Stimulated activated CD8-positive, alpha-beta memory T cell treated with anti-CD3 and anti-CD28 coated beads, Interleukin-7, amount 100 ng/mL, for 48 hours (primary cell): Measurements from ENCODE around the gene MEGF6.

ENCODE experiments used
- DNase-seq, 2 donors: peaks; one replicate each; pipeline ENCODE4 v3.0.0-alpha.2; 2020; ENCODE audit warnings: low read depth in 1 of 2; ENCODE audit errors: extremely low read depth in 1 of 2

MEGF6 gene

GRCh38 chr1:3510136-3510955, 101.0 kb downstream of the MEGF6 start:
- DNase-seq, result no peak

- DNase-seq, result no peak
These were observed 101.6 kb downstream of the MEGF6 start for GRCh38 chr1:3509721-3510120.

- DNase-seq, result no peak
These were observed 102.4 kb downstream of the MEGF6 start for GRCh38 chr1:3508757-3509415.

GRCh38 chr1:3507636-3508275, 103.6 kb downstream of the MEGF6 start:
- no peak for DNase-seq

GRCh38 chr1:3506943-3507342, 104.4 kb downstream of the MEGF6 start:
- no peak for DNase-seq

GRCh38 chr1:3506041-3506440, 105.3 kb downstream of the MEGF6 start:
- no peak for DNase-seq

GRCh38 chr1:3505161-3505560, 106.1 kb downstream of the MEGF6 start:
- no peak for DNase-seq

GRCh38 chr1:3504822-3505153, 106.5 kb downstream of the MEGF6 start:
- no peak for DNase-seq

- no peak for DNase-seq
These were observed 107.0 kb downstream of the MEGF6 start for GRCh38 chr1:3504151-3504821.

GRCh38 chr1:3503525-3503886, 107.8 kb downstream of the MEGF6 start:
- no peak for DNase-seq

GRCh38 chr1:3502641-3503524, 108.4 kb downstream of the MEGF6 start:
- DNase-seq, result no peak

GRCh38 chr1:3501856-3502640, 109.3 kb downstream of the MEGF6 start:
- no peak for DNase-seq

GRCh38 chr1:3501437-3501836, 109.9 kb downstream of the MEGF6 start:
- no peak for DNase-seq

- DNase-seq, result no peak
These were observed 111.0 kb downstream of the MEGF6 start for GRCh38 chr1:3500265-3500835.

GRCh38 chr1:3499611-3500010, 111.7 kb downstream of the MEGF6 start:
- DNase-seq, result no peak

GRCh38 chr1:3498986-3499385, 112.3 kb downstream of the MEGF6 start:
- no peak for DNase-seq

- no peak for DNase-seq
These were observed 112.9 kb downstream of the MEGF6 start for GRCh38 chr1:3498246-3498930.

- DNase-seq, result no peak
These were observed 113.8 kb downstream of the MEGF6 start for GRCh38 chr1:3497521-3497920.

GRCh38 chr1:3496916-3497315, 114.4 kb downstream of the MEGF6 start:
- DNase-seq, result no peak
